HepG2 (cell line): ENCODE measurements around the gene STAC. TPM values are rescaled to one million over a fixed set of nuclear protein-coding genes. Genes with fewer than 3 reads are reported as not detected.

ENCODE experiments used
- ATAC-seq: fragments of 200-7000 bp; cut with Tn5 transposase; 3 replicates; pipeline ENCODE4 v1.9.1; 2020; ENCODE audit warnings: mild to moderate bottlenecking, moderate library complexity
- BruUV-seq: library from RNA; stranded (reverse); fragments of 400-500 nt; replicated peaks from 2 replicates; lab custom pipeline; 2021; lab: Mats Ljungman, UMichigan
- CTCF ChIA-PET: fragments of 300-600 bp; formaldehyde crosslinking; extraction: SDS; loops from one replicate; lab custom pipeline; 2021; ENCODE audit warnings: low total read pairs, inconsistent platforms, low intra/inter-chr PET ratio; lab: Yijun Ruan, JAX
- POLR2A ChIA-PET: fragments of 350-600 bp; sonication (Branson Sonifier 250); formaldehyde crosslinking; loops from one replicate; lab custom pipeline; 2020; ENCODE audit warnings: antibody characterized with exemption, inconsistent platforms; lab: Yijun Ruan, JAX
- DNase-seq: peaks from one replicate; pipeline ENCODE4 v3.0.0-alpha.2; 2015; ENCODE audit warnings: low spot score
- FAIRE-seq: peaks from 3 replicates; lab custom pipeline; 2011; peaks lifted over from hg19 to GRCh38; lab: Jason Lieb, UNC
- H2AFZ ChIP-seq: one replicate; pipeline ENCODE4 v1.6.1; 2011; ENCODE audit warnings: low read length, inconsistent platforms
- H3K27ac ChIP-seq: fragments of 300-600 bp; 3 replicates; pipeline ENCODE4 v1.8.0; 2011; ENCODE audit warnings: mixed run types, mild to moderate bottlenecking, mixed read lengths, low read length, inconsistent platforms; ENCODE audit not compliant: insufficient read depth; ENCODE audit errors: extremely low read length
- H3K27me3 ChIP-seq, 2 experiments: fragments of 200-600 bp in 1 of 2; 2 replicates in 1 of 2; 3 replicates in 1 of 2; pipeline versions ENCODE4 v1.6.0 to v1.8.0; 2011; ENCODE audit warnings: low read length in 2 of 2, mild to moderate bottlenecking in 2 of 2, moderate library complexity in 2 of 2, inconsistent platforms in 1 of 2; ENCODE audit not compliant: insufficient read depth in 2 of 2, control insufficient read depth in 1 of 2
- H3K36me3 ChIP-seq, 2 experiments: fragments of 200-600 bp in 1 of 2; replicated peaks in 1 of 2; 2 replicates in 1 of 2; 3 replicates in 1 of 2; pipeline versions ENCODE4 v1.5.1 to v1.8.0; 2011; ENCODE audit warnings: low read length in 2 of 2, inconsistent platforms in 1 of 2; ENCODE audit not compliant: insufficient read depth in 2 of 2, control insufficient read depth in 1 of 2
- H3K4me1 ChIP-seq: 2 replicates; pipeline ENCODE4 v1.5.1; 2012; ENCODE audit warnings: low read length, inconsistent platforms; ENCODE audit not compliant: insufficient read depth
- H3K4me2 ChIP-seq: 2 replicates; pipeline ENCODE4 v1.6.0; 2011; ENCODE audit warnings: low read depth, low read length, inconsistent platforms
- H3K4me3 ChIP-seq, 3 experiments: fragments of 200-600 bp in 1 of 3; sonication (generic), shearing (Covaris generic) in 1 of 3; replicated peaks in 1 of 3; 2 replicates each; pipeline ENCODE4 v1.5.1; 2011 to 2016; ENCODE audit warnings: low read length in 3 of 3, inconsistent platforms in 2 of 3, low read depth in 2 of 3, mild to moderate bottlenecking in 2 of 3, control low read depth in 1 of 3, mixed read lengths in 1 of 3; ENCODE audit not compliant: insufficient read depth in 1 of 3
- H3K79me2 ChIP-seq: one replicate; pipeline ENCODE4 v1.6.1; 2011; ENCODE audit warnings: low read length, inconsistent platforms; ENCODE audit not compliant: insufficient read depth
- H3K9ac ChIP-seq: 2 replicates; pipeline ENCODE4 v1.6.0; 2011; ENCODE audit warnings: mild to moderate bottlenecking, low read depth, low read length, inconsistent platforms; ENCODE audit not compliant: insufficient read depth
- H3K9me3 ChIP-seq: 2 replicates; pipeline ENCODE4 v1.5.1; 2012; ENCODE audit warnings: mild to moderate bottlenecking, low read length
- H4K20me1 ChIP-seq: 2 replicates; pipeline ENCODE4 v1.6.0; 2011; ENCODE audit warnings: inconsistent platforms, mild to moderate bottlenecking, low read length, moderate library complexity; ENCODE audit not compliant: insufficient read depth
- ASH2L ChIP-seq: fragments of 300-600, 200-600 bp; sonication (generic); IDR thresholded peaks from 2 replicates; pipeline ENCODE4 v1.7.0; 2017; ENCODE audit warnings: low read depth, mild to moderate bottlenecking, moderate library complexity, mixed read lengths, low read length; ENCODE audit not compliant: insufficient read length
- ATRX ChIP-seq: sonication (generic); formaldehyde crosslinking; IDR thresholded peaks from 2 replicates; pipeline ENCODE4 v1.4.0; 2020; ENCODE audit warnings: missing genetic modification reagents, borderline replicate concordance
- DNMT1 ChIP-seq: sonication (generic); formaldehyde crosslinking; IDR thresholded peaks from 2 replicates; pipeline ENCODE4 v1.5.1; 2020; ENCODE audit warnings: mild to moderate bottlenecking, missing genetic modification reagents
- EP300 ChIP-seq, 3 experiments: sonication (generic) in 1 of 3; formaldehyde crosslinking in 1 of 3; IDR thresholded peaks; 2 replicates each; pipeline versions ENCODE4 v1.5.1 to v1.6.1; 2011 to 2020; ENCODE audit warnings: low read depth in 2 of 3, low read length in 2 of 3, borderline replicate concordance in 1 of 3, improper control_type of control experiment in 1 of 3, mild to moderate bottlenecking in 1 of 3, missing genetic modification reagents in 1 of 3, moderate library complexity in 1 of 3
- FIP1L1 ChIP-seq: fragments of 200-400 bp; formaldehyde crosslinking; IDR thresholded peaks from 2 replicates; pipeline ENCODE4 v1.6.1; 2018; ENCODE audit warnings: low read depth, mild to moderate bottlenecking, low read length, moderate library complexity, borderline replicate concordance; ENCODE audit not compliant: insufficient read depth
- GLI4 ChIP-seq: sonication (generic); formaldehyde crosslinking; IDR thresholded peaks from 2 replicates; pipeline ENCODE4 v1.5.1; 2020; ENCODE audit warnings: missing genetic modification reagents, mild to moderate bottlenecking, moderate library complexity, borderline replicate concordance
- KDM6A ChIP-seq: IDR thresholded peaks from 2 replicates; pipeline ENCODE4 v1.6.1; 2016; ENCODE audit warnings: low read depth
- MXI1 ChIP-seq: IDR thresholded peaks from 3 replicates; pipeline ENCODE4 v1.6.1; 2012; ENCODE audit warnings: low read depth, low read length, inconsistent platforms, borderline replicate concordance
- NR2C2 ChIP-seq: sonication (generic); formaldehyde crosslinking; IDR thresholded peaks from 2 replicates; pipeline ENCODE4 v1.4.0; 2020; ENCODE audit warnings: missing genetic modification reagents, mild to moderate bottlenecking, moderate library complexity, borderline replicate concordance
- RBAK ChIP-seq: sonication (generic); formaldehyde crosslinking; IDR thresholded peaks from 2 replicates; pipeline ENCODE4 v1.5.1; 2020; ENCODE audit warnings: mild to moderate bottlenecking, missing genetic modification reagents
- SP140L ChIP-seq: sonication (generic); formaldehyde crosslinking; IDR thresholded peaks from 2 replicates; pipeline ENCODE4 v1.4.0; 2020; ENCODE audit warnings: missing genetic modification reagents, borderline replicate concordance
- YEATS4 ChIP-seq: sonication (generic); formaldehyde crosslinking; IDR thresholded peaks from 2 replicates; pipeline ENCODE4 v1.4.0; 2020; ENCODE audit warnings: missing genetic modification reagents, borderline replicate concordance
- ZNF572 ChIP-seq: sonication (generic); formaldehyde crosslinking; IDR thresholded peaks from 2 replicates; pipeline ENCODE4 v1.5.1; 2020; ENCODE audit warnings: mild to moderate bottlenecking, missing genetic modification reagents
- WGBS: methylation state at CpG from one replicate; pipeline ENCODE4 v1.1.6; 2017; ENCODE audit warnings: low lambda C conversion rate; 5-methylcytosine and 5-hydroxymethylcytosine counted together
- in situ Hi-C: cut with HindIII; loops from 2 replicates; pipeline ENCODE4 v1.10.0; 2017; ENCODE audit warnings: low pct_unique_long_range_greater_than_20kb; ENCODE audit not compliant: extremely low pct_ligation_motif_present
- intact Hi-C: fragments of 100-400 bp; cut with micrococcal nuclease; formaldehyde crosslinking; loops from one replicate; pipeline ENCODE4 v1.10.0; 2022; ENCODE audit not compliant: unreplicated experiment
- polyA plus RNA-seq, 8 experiments: library from polyadenylated mRNA; depleted of rRNA in 3 of 8; stranded (reverse) in 7 of 8; unstranded in 1 of 8; fragments of >200 nt; fragmentation: Illumina TruSeq in 4 of 8; extraction: Trizol in 4 of 8; gene quantifications; 2 replicates each; pipeline versions ENCODE4 v1.2.1 to v1.2.3, GENCODE V29; 2011 to 2016; ENCODE audit warnings: low read depth in 4 of 8, missing spikeins in 1 of 8, mixed read lengths in 1 of 8; ENCODE audit not compliant: insufficient read depth in 1 of 8
- total RNA-seq, 5 experiments: library from RNA; depleted of rRNA; stranded (reverse); fragments of >200 nt; fragmentation: Illumina TruSeq; extraction: Trizol; gene quantifications; 2 replicates each; pipeline ENCODE4 v1.2.3, GENCODE V29; 2016; ENCODE audit warnings: low read depth in 1 of 5
- TF ChIP-seq, protein P1 (sequence below): IDR thresholded peaks from 2 replicates; pipeline ENCODE4 v1.6.1; 2016; ENCODE audit warnings: control low read depth
- TF ChIP-seq, protein P2 (sequence below): sonication (generic); formaldehyde crosslinking; IDR thresholded peaks from 2 replicates; pipeline ENCODE4 v1.4.0; 2020; ENCODE audit warnings: mild to moderate bottlenecking, missing genetic modification reagents, borderline replicate concordance

STAC gene
- total and polyA plus RNA-seq, 2 of the 13 experiments (the other 11 are each of a cell fraction or from before 2014, with no cell fraction given) = not detected

- no peak overlapping the region for H3K4me3 ChIP-seq
- in situ Hi-C loops (no loop called here), intact Hi-C loops (no loop called here)
- no peak for DNase-seq
- POLR2A ChIA-PET = no interaction called here
- no peak overlapping the region for H3K27ac ChIP-seq
- H3K27me3 ChIP-seq = no peaks in the 10 kb centered on the region
- H3K36me3 ChIP-seq = no peaks in the 10 kb centered on the region
- no peak overlapping the region for H3K9ac ChIP-seq
- H4K20me1 ChIP-seq = no peaks in the 10 kb centered on the region
- no peak for FAIRE-seq
- BruUV-seq = no TSS peak
- CTCF ChIA-PET = no interaction called here
- no peak overlapping the region for H3K4me2 ChIP-seq
- no peak for TF ChIP-seq FIP1L1
- H2AFZ ChIP-seq = no peak overlapping the region
- no peak for ATAC-seq
- H3K9me3 ChIP-seq = peaks cover 26% of the 10 kb centered on the region
- H3K79me2 ChIP-seq = no peaks in the 10 kb centered on the region
- WGBS = 2% methylated on average over 2 of the region's 2 CpGs
- H3K4me1 ChIP-seq = no peaks in the 10 kb centered on the region
These were observed 100.8 kb downstream of the STAC start for GRCh38 chr3:36480911-36481648.

- intact Hi-C loops = no loop called here
- no peaks in the 10 kb centered on the region for H3K36me3 ChIP-seq
- no peak overlapping the region for H3K27ac ChIP-seq
- H2AFZ ChIP-seq = no peak overlapping the region
- no peaks in the 10 kb centered on the region for H3K79me2 ChIP-seq
- H3K4me2 ChIP-seq = no peak overlapping the region
- CTCF ChIA-PET = no interaction called here
- H3K4me3 ChIP-seq = no peak overlapping the region
- H4K20me1 ChIP-seq = no peaks in the 10 kb centered on the region
- peaks cover 26% of the 10 kb centered on the region for H3K9me3 ChIP-seq
- ATAC-seq = no peak
- no TSS peak for BruUV-seq
- in situ Hi-C loops = no loop called here
- 35% methylated on average over 4 of the region's 4 CpGs for WGBS
- H3K9ac ChIP-seq = no peak overlapping the region
- no peaks in the 10 kb centered on the region for H3K4me1 ChIP-seq
- no peak for FAIRE-seq
- DNase-seq = no peak
- H3K27me3 ChIP-seq = no peaks in the 10 kb centered on the region
- POLR2A ChIA-PET = no interaction called here
- TF ChIP-seq, protein P1, sequence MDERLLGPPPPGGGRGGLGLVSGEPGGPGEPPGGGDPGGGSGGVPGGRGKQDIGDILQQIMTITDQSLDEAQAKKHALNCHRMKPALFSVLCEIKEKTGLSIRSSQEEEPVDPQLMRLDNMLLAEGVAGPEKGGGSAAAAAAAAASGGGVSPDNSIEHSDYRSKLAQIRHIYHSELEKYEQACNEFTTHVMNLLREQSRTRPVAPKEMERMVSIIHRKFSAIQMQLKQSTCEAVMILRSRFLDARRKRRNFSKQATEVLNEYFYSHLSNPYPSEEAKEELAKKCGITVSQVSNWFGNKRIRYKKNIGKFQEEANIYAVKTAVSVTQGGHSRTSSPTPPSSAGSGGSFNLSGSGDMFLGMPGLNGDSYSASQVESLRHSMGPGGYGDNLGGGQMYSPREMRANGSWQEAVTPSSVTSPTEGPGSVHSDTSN (CRISPR knock-in tag) = no peak
- TF ChIP-seq ATRX (CRISPR knock-in tag) (no peak), KDM6A (CRISPR knock-in tag) (no peak), YEATS4 (CRISPR knock-in tag) (no peak), DNMT1 (CRISPR knock-in tag) (no peak), RBAK (CRISPR knock-in tag) (no peak), GLI4 (no peak), NR2C2 (no peak), SP140L (CRISPR knock-in tag) (no peak), EP300 (IDR thresholded peaks at IDR 0.05; ENCODE audit: low read depth in 2 of 2, low read length in 2 of 2) (no peak), EP300 (CRISPR knock-in tag; IDR thresholded peaks at IDR 0.05; ENCODE audit: borderline replicate concordance) (no peak), MXI1 (no peak), ZNF572 (no peak), ASH2L (no peak)
- TF ChIP-seq, protein P2, sequence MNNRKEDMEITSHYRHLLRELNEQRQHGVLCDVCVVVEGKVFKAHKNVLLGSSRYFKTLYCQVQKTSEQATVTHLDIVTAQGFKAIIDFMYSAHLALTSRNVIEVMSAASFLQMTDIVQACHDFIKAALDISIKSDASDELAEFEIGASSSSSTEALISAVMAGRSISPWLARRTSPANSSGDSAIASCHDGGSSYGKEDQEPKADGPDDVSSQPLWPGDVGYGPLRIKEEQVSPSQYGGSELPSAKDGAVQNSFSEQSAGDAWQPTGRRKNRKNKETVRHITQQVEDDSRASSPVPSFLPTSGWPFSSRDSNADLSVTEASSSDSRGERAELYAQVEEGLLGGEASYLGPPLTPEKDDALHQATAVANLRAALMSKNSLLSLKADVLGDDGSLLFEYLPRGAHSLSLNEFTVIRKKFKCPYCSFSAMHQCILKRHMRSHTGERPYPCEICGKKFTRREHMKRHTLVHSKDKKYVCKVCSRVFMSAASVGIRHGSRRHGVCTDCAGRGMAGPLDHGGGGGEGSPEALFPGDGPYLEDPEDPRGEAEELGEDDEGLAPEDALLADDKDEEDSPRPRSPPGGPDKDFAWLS (CRISPR knock-in tag) = no peak
These were observed 102.0 kb downstream of the STAC start for GRCh38 chr3:36482256-36482655.
